ENCODE data around the gene TENT4A. TPM values are rescaled to one million over a fixed set of nuclear protein-coding genes. Genes with fewer than 3 reads are reported as not detected.

Gene TENT4A
- total RNA-seq, 1 donor, result 21.4 TPM

DNA sequence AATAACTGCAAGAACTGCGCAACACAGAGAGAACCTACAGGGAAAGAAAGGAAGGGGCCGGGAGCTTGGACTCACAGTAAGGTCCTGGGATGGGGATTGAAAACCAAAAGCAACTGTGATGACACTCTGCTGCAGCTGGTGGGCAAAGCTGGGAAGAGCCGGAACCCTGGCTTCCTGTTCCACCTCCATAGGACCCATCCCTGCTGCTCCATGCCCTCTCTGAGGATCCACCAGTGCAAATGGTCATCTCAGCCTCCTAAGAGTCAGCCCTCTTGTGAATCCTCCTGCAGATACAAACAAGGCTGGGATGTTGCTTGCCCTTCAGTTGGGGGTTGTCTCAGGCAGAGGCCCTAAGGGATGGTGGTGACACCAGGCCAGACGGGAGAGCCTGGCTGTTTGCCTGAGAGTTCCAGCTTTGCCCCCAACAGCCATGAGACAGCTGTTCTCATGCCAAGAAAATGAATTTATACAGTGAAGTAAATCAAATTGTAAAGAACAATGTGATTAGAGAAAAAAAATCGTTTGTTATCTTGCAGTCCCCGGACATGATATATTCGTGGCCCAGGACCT lies 90.8 kb downstream of the TENT4A start:
- Histone ChIP-seq H4K20me1 (ENCODE audit: insufficient read depth, low read length) (no peaks in the 10 kb centered on the region), H3K4me2 (ENCODE audit: insufficient read depth, low read length) (no peak overlapping the region), H3K27me3 (ENCODE audit: insufficient read depth, low read length) (no peaks in the 10 kb centered on the region), H2AFZ (ENCODE audit: low read length) (peak overlapping the region; percentile 20), H3K9me3 (ENCODE audit: low read depth, low read length) (no peaks in the 10 kb centered on the region), H3K27ac (ENCODE audit: low read depth, low read length) (no peak overlapping the region), H3K4me1 (ENCODE audit: insufficient read depth, low read length) (peaks cover 5% of the 10 kb centered on the region), H3K79me2 (ENCODE audit: insufficient read depth, low read length) (no peaks in the 10 kb centered on the region), H3K36me3 (ENCODE audit: insufficient read depth, low read length) (no peaks in the 10 kb centered on the region), H3K4me3 (ENCODE audit: insufficient read depth, low read length) (no peak overlapping the region)
- DNase-seq (ENCODE audit: insufficient read length, low spot score, missing footprints), result no peak
- TF ChIP-seq, protein P1, sequence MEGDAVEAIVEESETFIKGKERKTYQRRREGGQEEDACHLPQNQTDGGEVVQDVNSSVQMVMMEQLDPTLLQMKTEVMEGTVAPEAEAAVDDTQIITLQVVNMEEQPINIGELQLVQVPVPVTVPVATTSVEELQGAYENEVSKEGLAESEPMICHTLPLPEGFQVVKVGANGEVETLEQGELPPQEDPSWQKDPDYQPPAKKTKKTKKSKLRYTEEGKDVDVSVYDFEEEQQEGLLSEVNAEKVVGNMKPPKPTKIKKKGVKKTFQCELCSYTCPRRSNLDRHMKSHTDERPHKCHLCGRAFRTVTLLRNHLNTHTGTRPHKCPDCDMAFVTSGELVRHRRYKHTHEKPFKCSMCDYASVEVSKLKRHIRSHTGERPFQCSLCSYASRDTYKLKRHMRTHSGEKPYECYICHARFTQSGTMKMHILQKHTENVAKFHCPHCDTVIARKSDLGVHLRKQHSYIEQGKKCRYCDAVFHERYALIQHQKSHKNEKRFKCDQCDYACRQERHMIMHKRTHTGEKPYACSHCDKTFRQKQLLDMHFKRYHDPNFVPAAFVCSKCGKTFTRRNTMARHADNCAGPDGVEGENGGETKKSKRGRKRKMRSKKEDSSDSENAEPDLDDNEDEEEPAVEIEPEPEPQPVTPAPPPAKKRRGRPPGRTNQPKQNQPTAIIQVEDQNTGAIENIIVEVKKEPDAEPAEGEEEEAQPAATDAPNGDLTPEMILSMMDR (IDR thresholded peaks at IDR 0.05; ENCODE audit: extremely low read depth, low read depth, low read length), result no peak

DNA sequence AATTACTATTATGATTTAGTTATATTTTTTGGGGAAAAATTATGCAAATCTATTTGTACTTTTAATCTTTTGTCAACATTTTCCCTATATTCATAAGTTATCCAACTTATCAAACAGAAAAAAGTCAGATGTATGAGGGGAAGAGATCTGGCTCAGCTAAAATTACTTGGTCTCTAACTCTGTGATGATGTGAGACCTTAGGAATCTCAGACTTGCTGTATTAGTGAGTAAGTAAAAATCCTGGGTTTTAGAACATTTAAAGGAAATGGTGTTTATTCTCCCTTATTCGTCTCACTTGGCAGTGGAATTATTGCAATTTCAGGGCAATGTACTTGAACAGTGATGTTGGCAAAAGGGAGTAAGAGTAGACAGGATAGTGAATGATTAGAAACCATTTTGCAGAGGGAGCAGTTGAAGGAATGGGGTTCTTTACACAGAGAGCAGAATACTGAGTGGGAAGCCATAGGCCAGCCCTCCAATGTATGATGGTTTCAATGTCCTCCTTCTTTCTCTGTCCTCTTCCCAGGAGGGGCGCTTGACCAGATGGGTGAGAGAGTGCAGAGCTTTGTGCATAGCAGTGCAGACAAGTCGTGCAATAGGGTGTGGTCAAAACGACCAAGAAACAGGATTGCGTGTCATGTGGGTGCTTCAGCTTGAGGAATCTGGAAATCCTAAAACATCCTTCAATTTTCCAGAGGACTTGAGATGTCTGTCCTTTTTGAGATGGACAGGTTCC lies 91.7 kb downstream of the TENT4A start:
- Histone ChIP-seq H2AFZ (ENCODE audit: low read length) (no peak overlapping the region), H4K20me1 (ENCODE audit: insufficient read depth, low read length) (no peaks in the 10 kb centered on the region), H3K27ac (ENCODE audit: low read depth, low read length) (no peak overlapping the region), H3K27me3 (ENCODE audit: insufficient read depth, low read length) (no peaks in the 10 kb centered on the region), H3K4me3 (ENCODE audit: insufficient read depth, low read length) (no peak overlapping the region), H3K4me2 (ENCODE audit: insufficient read depth, low read length) (no peak overlapping the region), H3K4me1 (ENCODE audit: insufficient read depth, low read length) (peaks cover 5% of the 10 kb centered on the region), H3K36me3 (ENCODE audit: insufficient read depth, low read length) (no peaks in the 10 kb centered on the region), H3K9me3 (ENCODE audit: low read depth, low read length) (no peaks in the 10 kb centered on the region), H3K79me2 (ENCODE audit: insufficient read depth, low read length) (no peaks in the 10 kb centered on the region)
- TF ChIP-seq, protein P1 (IDR thresholded peaks at IDR 0.05; ENCODE audit: extremely low read depth, low read depth, low read length), result no peak
- DNase-seq (ENCODE audit: insufficient read length, low spot score, missing footprints), result no peak

DNA sequence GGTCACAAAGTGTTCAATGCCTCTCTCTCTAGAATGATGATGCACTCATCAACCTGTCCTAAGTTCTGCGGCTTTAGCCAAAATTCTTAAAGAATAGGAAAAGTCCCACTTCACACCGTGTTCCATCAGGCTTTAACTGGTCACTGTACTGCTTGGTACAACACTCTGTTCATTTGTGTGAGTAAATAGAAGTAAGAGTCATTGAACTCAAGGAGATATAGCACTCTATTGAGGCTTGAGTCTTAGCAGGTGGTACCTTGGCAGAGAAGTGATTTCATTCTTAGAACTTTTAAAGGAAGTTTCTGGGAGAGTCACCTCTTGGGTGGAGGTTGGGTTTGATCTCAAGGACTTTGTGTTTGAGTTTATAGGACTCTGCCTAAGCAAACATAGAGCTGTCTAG lies 92.6 kb downstream of the TENT4A start:
- no peaks in the 10 kb centered on the region for H4K20me1 ChIP-seq (ENCODE audit: insufficient read depth, low read length)
- no peak overlapping the region for H3K4me3 ChIP-seq (ENCODE audit: insufficient read depth, low read length)
- no peak overlapping the region for H3K27ac ChIP-seq (ENCODE audit: low read depth, low read length)
- no peaks in the 10 kb centered on the region for H3K9me3 ChIP-seq (ENCODE audit: low read depth, low read length)
- TF ChIP-seq, protein P1 (IDR thresholded peaks at IDR 0.05; ENCODE audit: extremely low read depth, low read depth, low read length), result no peak
- no peaks in the 10 kb centered on the region for H3K36me3 ChIP-seq (ENCODE audit: insufficient read depth, low read length)
- H3K4me1 ChIP-seq (ENCODE audit: insufficient read depth, low read length), result peaks cover 5% of the 10 kb centered on the region
- H3K4me2 ChIP-seq (ENCODE audit: insufficient read depth, low read length), result no peak overlapping the region
- no peaks in the 10 kb centered on the region for H3K79me2 ChIP-seq (ENCODE audit: insufficient read depth, low read length)
- no peaks in the 10 kb centered on the region for H3K27me3 ChIP-seq (ENCODE audit: insufficient read depth, low read length)
- no peak for DNase-seq (ENCODE audit: insufficient read length, low spot score, missing footprints)
- H2AFZ ChIP-seq (ENCODE audit: low read length), result no peak overlapping the region

Other genes with a start within 250 kb of the TENT4A start
- gene NSUN2, start 80.4 kb upstream of the TENT4A start, total RNA-seq, result 32.7 and 39.4 TPM in 2 replicates
- 8.8 and 9.4 TPM in 2 replicates for gene SRD5A1, start 80.0 kb upstream of the TENT4A start, total RNA-seq

Data from osteoblast (primary cell).